DND-41 (cell line): Measurements from ENCODE around the gene MIX23.

Experiments used
- EZH2 ChIP-seq: IDR thresholded peaks from 3 replicates; pipeline ENCODE4 v1.6.1; 2012; ENCODE audit warnings: borderline replicate concordance, low read depth, mild to moderate bottlenecking, moderate library complexity, low read length, inconsistent platforms; ENCODE audit not compliant: severe bottlenecking
- TF ChIP-seq, protein P1 (sequence below): IDR thresholded peaks from 2 replicates; pipeline ENCODE4 v1.5.1; 2012; ENCODE audit warnings: borderline replicate concordance, low read length, moderate library complexity, mild to moderate bottlenecking; ENCODE audit not compliant: poor library complexity, severe bottlenecking; ENCODE audit errors: extremely low read depth

DNA sequence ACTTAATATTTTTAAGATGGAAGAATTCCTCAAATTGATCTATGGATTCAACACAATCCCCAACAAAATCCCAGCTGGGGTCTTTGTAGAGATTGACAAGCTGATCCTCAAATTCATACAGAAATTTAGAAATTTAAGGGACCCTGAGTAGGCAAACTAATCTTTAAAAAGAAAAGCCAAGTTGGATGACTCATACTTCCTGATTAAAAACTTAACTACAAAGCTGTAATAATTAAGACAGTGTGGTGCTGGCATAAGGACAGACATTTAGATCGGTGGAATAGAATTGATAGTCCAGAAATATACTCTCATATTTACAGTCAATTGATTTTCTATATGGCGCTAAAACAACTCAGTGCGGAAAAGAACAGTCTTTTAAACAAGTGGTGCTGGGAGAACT lies 12.6 kb upstream of the MIX23 start:
- TF ChIP-seq, protein P1, sequence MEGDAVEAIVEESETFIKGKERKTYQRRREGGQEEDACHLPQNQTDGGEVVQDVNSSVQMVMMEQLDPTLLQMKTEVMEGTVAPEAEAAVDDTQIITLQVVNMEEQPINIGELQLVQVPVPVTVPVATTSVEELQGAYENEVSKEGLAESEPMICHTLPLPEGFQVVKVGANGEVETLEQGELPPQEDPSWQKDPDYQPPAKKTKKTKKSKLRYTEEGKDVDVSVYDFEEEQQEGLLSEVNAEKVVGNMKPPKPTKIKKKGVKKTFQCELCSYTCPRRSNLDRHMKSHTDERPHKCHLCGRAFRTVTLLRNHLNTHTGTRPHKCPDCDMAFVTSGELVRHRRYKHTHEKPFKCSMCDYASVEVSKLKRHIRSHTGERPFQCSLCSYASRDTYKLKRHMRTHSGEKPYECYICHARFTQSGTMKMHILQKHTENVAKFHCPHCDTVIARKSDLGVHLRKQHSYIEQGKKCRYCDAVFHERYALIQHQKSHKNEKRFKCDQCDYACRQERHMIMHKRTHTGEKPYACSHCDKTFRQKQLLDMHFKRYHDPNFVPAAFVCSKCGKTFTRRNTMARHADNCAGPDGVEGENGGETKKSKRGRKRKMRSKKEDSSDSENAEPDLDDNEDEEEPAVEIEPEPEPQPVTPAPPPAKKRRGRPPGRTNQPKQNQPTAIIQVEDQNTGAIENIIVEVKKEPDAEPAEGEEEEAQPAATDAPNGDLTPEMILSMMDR = no peak
- TF ChIP-seq EZH2 = no peak
